Measurements from ENCODE around the gene EFEMP2.

The EFEMP2 gene

DNA sequence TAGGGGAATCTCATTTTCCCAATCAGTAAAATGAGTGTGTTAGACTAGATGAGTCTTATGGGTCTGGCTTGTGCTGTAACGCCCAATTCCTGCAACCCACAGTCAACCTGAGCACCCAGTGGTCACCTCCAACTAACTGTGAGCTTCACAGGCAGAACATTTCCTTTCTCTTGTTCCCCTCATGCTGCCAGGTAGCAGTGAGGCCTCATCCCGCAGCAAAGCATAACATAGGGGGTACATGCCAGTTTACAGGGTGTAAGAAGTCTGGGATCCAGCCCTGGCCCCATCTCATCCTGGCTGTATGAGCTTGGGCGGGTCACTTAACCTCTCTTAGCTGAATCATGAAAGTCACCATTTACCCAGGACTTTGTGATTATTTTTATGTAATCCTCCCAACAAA, 3.7 kb downstream of the EFEMP2 start:
- DNase-seq (ENCODE audit: extremely low spot score), result no peak
- no peak for TF ChIP-seq SP1 (IDR thresholded peaks at IDR 0.05)
- TF ChIP-seq, protein P1, sequence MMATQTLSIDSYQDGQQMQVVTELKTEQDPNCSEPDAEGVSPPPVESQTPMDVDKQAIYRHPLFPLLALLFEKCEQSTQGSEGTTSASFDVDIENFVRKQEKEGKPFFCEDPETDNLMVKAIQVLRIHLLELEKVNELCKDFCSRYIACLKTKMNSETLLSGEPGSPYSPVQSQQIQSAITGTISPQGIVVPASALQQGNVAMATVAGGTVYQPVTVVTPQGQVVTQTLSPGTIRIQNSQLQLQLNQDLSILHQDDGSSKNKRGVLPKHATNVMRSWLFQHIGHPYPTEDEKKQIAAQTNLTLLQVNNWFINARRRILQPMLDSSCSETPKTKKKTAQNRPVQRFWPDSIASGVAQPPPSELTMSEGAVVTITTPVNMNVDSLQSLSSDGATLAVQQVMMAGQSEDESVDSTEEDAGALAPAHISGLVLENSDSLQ (IDR thresholded peaks at IDR 0.05), result no peak
- TF ChIP-seq TARDBP (IDR thresholded peaks at IDR 0.05), result no peak
- no peak for TF ChIP-seq HDGF (IDR thresholded peaks at IDR 0.05; ENCODE audit: borderline replicate concordance)
- TF ChIP-seq ARNT (IDR thresholded peaks at IDR 0.05), result no peak
- TF ChIP-seq LEF1 (IDR thresholded peaks at IDR 0.05; ENCODE audit: borderline replicate concordance), result no peak
- no peak for TF ChIP-seq BHLHE40 (IDR thresholded peaks at IDR 0.05; ENCODE audit: borderline replicate concordance)
- TF ChIP-seq SUZ12 (IDR thresholded peaks at IDR 0.05), result no peak
- TF ChIP-seq CTBP1 (IDR thresholded peaks at IDR 0.05; ENCODE audit: borderline replicate concordance), result no peak
- TF ChIP-seq NFRKB (IDR thresholded peaks at IDR 0.05), result no peak
- no peak for TF ChIP-seq L3MBTL2 (conservative IDR thresholded peaks at IDR 0.05)
- TF ChIP-seq FOXK2 (IDR thresholded peaks at IDR 0.05), result no peak
- TF ChIP-seq ZNF384 (IDR thresholded peaks at IDR 0.05), result no peak
- no peak for TF ChIP-seq FOXM1 (IDR thresholded peaks at IDR 0.05; ENCODE audit: borderline replicate concordance)
- POLR2A ChIA-PET, result interaction anchor here (1.0 to 17.2 kb wide), 5 partner anchors 9 to 157 kb away, joined by 3 to 289 read pairs (median 8); partner anchors contain the start of genes CCDC85B, CFL1, FIBP and KAT5
- CTCF ChIA-PET, result interaction anchor here (0.6 to 1.6 kb wide), 4 partner anchors 9 to 744 kb away, joined by 3 to 9 read pairs (median 6); no protein-coding TSS in a partner anchor

DNA sequence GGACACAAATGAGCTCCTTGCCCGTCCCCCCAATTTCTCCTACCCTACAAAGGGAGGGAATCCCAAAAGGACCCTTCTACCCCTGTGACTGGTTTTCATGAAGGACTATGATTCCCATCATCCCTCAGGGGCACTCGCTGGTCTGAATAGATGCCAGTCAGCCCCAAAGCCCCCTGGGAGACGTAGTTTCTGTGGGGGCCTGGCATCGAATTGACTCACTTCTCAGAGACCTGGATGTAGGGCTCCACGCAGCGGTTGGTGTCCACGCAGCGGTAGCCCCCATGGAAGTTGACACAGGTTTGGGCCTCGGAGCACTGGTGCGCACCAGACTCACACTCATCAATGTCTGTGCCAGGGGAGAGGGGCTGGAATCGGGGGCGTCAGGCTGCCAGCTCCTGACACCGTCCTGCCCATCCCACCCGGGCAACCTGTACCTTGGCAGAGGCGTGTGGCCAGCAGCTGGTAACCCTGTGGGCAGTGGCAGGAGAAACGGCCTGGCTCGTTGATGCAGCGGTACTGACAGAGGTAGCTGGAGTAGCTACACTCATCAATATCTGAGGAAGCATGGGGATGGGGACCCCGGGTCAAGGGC, 4.4 kb downstream of the EFEMP2 start:
- no peak for DNase-seq (ENCODE audit: extremely low spot score)
- TF ChIP-seq CTBP1 (IDR thresholded peaks at IDR 0.05; ENCODE audit: borderline replicate concordance), result no peak
- no peak for TF ChIP-seq BHLHE40 (IDR thresholded peaks at IDR 0.05; ENCODE audit: borderline replicate concordance)
- TF ChIP-seq SP1 (IDR thresholded peaks at IDR 0.05), result no peak
- TF ChIP-seq SUZ12 (IDR thresholded peaks at IDR 0.05), result no peak
- TF ChIP-seq FOXA1 (IDR thresholded peaks at IDR 0.05), result no peak
- TF ChIP-seq ELF4 (IDR thresholded peaks at IDR 0.05), result no peak
- TF ChIP-seq, protein P1 (IDR thresholded peaks at IDR 0.05), result no peak
- TF ChIP-seq NFRKB (IDR thresholded peaks at IDR 0.05), result no peak
- no peak for TF ChIP-seq LEF1 (IDR thresholded peaks at IDR 0.05; ENCODE audit: borderline replicate concordance)
- TF ChIP-seq L3MBTL2 (conservative IDR thresholded peaks at IDR 0.05), result no peak
- TF ChIP-seq TARDBP (IDR thresholded peaks at IDR 0.05), result no peak
- no peak for TF ChIP-seq HDGF (IDR thresholded peaks at IDR 0.05; ENCODE audit: borderline replicate concordance)
- TF ChIP-seq FOXM1 (IDR thresholded peaks at IDR 0.05; ENCODE audit: borderline replicate concordance), result no peak
- no peak for TF ChIP-seq ARNT (IDR thresholded peaks at IDR 0.05)
- TF ChIP-seq FOXK2 (IDR thresholded peaks at IDR 0.05), result no peak
- TF ChIP-seq ZNF384 (IDR thresholded peaks at IDR 0.05), result no peak
- ChIA-PET CTCF (interaction anchor here (0.6 to 1.6 kb wide), 4 partner anchors 9 to 745 kb away, joined by 3 to 9 read pairs (median 6); no protein-coding TSS in a partner anchor), POLR2A (interaction anchor here (2.5 to 17.2 kb wide), 3 partner anchors 8 to 156 kb away, joined by 8 to 289 read pairs (median 97); partner anchors contain the start of genes CCDC85B, CFL1, FIBP and KAT5)

DNA sequence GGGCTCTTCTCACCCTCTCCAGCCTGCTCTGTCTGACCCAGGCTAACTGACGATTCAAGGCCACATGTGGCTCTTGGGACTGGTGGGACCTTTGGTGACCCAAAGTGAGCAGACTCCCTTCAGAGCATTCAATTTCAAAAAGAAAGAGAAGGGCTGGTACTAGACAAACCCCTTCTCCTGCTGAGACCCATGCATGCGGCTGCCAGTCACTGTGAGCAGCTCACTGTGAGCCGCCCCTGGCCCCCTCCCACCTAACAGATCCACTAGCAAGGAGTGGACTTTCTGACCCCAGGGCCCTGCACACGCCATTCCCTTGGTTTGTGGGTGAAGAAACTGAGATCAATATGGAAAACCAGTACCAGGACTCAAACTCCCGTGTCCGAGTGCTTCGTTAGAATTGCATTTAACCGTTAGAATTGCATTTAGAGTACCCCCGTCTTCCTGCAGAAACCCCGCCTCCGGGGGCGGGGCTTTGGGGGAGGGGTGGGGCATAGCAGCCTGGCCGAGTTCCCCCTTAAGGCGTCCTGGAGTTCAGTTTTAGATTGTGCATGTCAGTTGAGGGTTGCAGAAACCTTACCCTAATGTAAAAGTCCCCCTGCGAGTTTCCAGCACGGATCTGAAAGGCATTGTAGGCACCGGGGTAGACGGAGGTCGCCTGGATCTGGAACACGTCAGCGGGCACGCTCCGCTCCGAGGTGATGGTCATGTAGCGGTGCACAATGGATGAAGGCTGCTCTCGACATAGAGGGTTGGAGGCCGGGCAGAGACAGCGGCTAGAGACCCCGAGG, 5.1 kb downstream of the EFEMP2 start:
- ChIA-PET CTCF (interaction anchor here (1.5 to 1.6 kb wide), 2 partner anchors 8 to 87 kb away, joined by 3 to 8 read pairs; partner anchors contain the start of gene AP5B1), POLR2A (interaction anchor here (0.9 to 17.2 kb wide), 4 partner anchors 8 to 155 kb away, joined by 3 to 289 read pairs (median 52); partner anchors contain the start of genes CCDC85B, CFL1, FIBP and KAT5)
- DNase-seq (ENCODE audit: extremely low spot score), result no peak
- no peak for TF ChIP-seq LEF1 (IDR thresholded peaks at IDR 0.05; ENCODE audit: borderline replicate concordance)

DNA sequence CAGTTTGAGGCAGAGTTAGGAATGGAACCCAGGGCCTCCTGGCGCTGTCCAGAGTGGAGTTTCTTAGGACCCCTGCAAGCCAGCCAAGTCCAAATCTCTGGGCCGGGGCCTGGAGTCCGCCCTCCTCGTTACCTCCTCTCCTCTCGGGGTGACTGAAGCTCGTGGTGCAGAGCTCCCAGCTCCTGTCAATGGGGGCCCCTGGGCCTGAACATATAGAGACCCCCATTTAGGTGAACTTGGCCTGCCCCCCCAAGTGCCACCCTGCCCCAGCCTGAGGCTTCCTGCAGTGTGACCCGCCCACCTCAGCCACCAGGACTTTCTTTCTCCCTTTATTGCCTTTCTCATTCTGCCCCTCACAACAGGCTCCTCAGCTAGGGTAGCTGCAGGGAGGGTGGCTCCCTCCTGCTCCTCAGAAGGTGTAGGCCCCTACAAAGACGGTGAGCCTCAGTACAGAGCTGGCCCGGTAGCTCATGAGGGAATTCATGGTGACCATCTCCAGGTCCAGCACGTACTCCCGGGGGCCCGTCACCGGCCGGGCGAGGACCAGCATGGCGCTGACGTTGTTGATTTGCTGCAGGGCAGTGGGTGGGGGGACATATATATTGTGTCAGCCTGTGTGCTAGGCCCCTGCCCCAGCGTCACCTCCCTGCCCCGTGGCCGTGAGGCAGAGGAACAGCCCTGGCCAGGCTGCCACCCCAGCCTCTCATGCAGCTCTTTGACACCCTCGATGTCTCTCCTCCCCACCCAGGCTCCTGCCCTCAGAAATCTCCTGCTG, 5.9 kb downstream of the EFEMP2 start:
- ChIA-PET POLR2A (interaction anchor here (0.9 to 17.2 kb wide), 3 partner anchors 8 to 22 kb away, joined by 3 to 289 read pairs (median 3); partner anchors contain the start of genes CCDC85B, CFL1 and FIBP), CTCF (interaction anchor here (0.9 to 1.5 kb wide), 2 partner anchors 22 to 86 kb away, joined by 3 to 4 read pairs; partner anchors contain the start of gene AP5B1)
- no peak for TF ChIP-seq NFRKB (IDR thresholded peaks at IDR 0.05)
- TF ChIP-seq CTBP1 (IDR thresholded peaks at IDR 0.05; ENCODE audit: borderline replicate concordance), result no peak
- TF ChIP-seq FOXM1 (IDR thresholded peaks at IDR 0.05; ENCODE audit: borderline replicate concordance), result no peak
- no peak for TF ChIP-seq BHLHE40 (IDR thresholded peaks at IDR 0.05; ENCODE audit: borderline replicate concordance)
- TF ChIP-seq TARDBP (IDR thresholded peaks at IDR 0.05), result no peak
- no peak for TF ChIP-seq SUZ12 (IDR thresholded peaks at IDR 0.05)
- TF ChIP-seq FOXA1 (IDR thresholded peaks at IDR 0.05), result no peak
- no peak for TF ChIP-seq ELF4 (IDR thresholded peaks at IDR 0.05)
- TF ChIP-seq LEF1 (IDR thresholded peaks at IDR 0.05; ENCODE audit: borderline replicate concordance), result no peak
- TF ChIP-seq ARNT (IDR thresholded peaks at IDR 0.05), result no peak
- TF ChIP-seq L3MBTL2 (conservative IDR thresholded peaks at IDR 0.05), result no peak
- no peak for TF ChIP-seq HDGF (IDR thresholded peaks at IDR 0.05; ENCODE audit: borderline replicate concordance)
- no peak for TF ChIP-seq ZNF384 (IDR thresholded peaks at IDR 0.05)
- no peak for TF ChIP-seq SP1 (IDR thresholded peaks at IDR 0.05)
- TF ChIP-seq, protein P1 (IDR thresholded peaks at IDR 0.05), result no peak
- no peak for DNase-seq (ENCODE audit: extremely low spot score)

Measured in HEK293T (cell line).